ENCODE data around the gene DLX2. TPM values are rescaled to one million over a fixed set of nuclear protein-coding genes. Genes with fewer than 3 reads are reported as not detected.

The DLX2 gene
- total RNA-seq, 1 donor from 2014 or later: 0.14 TPM

- DNase-seq (ENCODE audit: low spot score): no peak
These were observed 5.2 kb upstream of the DLX2 start for GRCh38 chr2:172107690-172108586.

- DNase-seq (ENCODE audit: low spot score): no peak
These were observed 3.6 kb upstream of the DLX2 start for GRCh38 chr2:172106108-172106961.

GRCh38 chr2:172105471-172106107, 2.9 kb upstream of the DLX2 start:
- DNase-seq (ENCODE audit: low spot score): no peak

- DNase-seq (ENCODE audit: low spot score): peak; percentile 78
These were observed 972 bp upstream of the DLX2 start for GRCh38 chr2:172103471-172104272.

- DNase-seq (ENCODE audit: low spot score): no peak
These were observed 794 bp downstream of the DLX2 start for GRCh38 chr2:172101821-172102390.

GRCh38 chr2:172100935-172101820, 1.5 kb downstream of the DLX2 start:
- DNase-seq (ENCODE audit: low spot score): no peak

GRCh38 chr2:172100080-172100934, 2.4 kb downstream of the DLX2 start:
- no peak for DNase-seq (ENCODE audit: low spot score)

- DNase-seq (ENCODE audit: low spot score): no peak
These were observed 3.1 kb downstream of the DLX2 start for GRCh38 chr2:172099472-172100079.

GRCh38 chr2:172098650-172099471, 3.8 kb downstream of the DLX2 start:
- no peak for DNase-seq (ENCODE audit: low spot score)

GRCh38 chr2:172098287-172098649, 4.4 kb downstream of the DLX2 start:
- DNase-seq (ENCODE audit: low spot score): no peak

- DNase-seq (ENCODE audit: low spot score): no peak
These were observed 5.1 kb downstream of the DLX2 start for GRCh38 chr2:172097557-172098131.

GRCh38 chr2:172096626-172097547, 5.8 kb downstream of the DLX2 start:
- DNase-seq (ENCODE audit: low spot score): no peak

- DNase-seq (ENCODE audit: low spot score): no peak
These were observed 6.6 kb downstream of the DLX2 start for GRCh38 chr2:172095905-172096625.

- DNase-seq (ENCODE audit: low spot score): no peak
These were observed 7.4 kb downstream of the DLX2 start for GRCh38 chr2:172095146-172095904.

Data from mucosa of gallbladder (tissue), 1 donor.